22Rv1 (cell line): Measurements from ENCODE around the gene FER.

Source experiments
- CTCF ChIP-seq: fragments of 450-650 bp; IDR thresholded peaks from 2 replicates; pipeline ENCODE4 v1.5.1; 2017; ENCODE audit warnings: mild to moderate bottlenecking
- ZFX ChIP-seq: fragments of 450-650 bp; IDR thresholded peaks from 2 replicates; pipeline ENCODE4 v1.6.1; 2017; ENCODE audit warnings: antibody characterized with exemption, borderline replicate concordance

DNA sequence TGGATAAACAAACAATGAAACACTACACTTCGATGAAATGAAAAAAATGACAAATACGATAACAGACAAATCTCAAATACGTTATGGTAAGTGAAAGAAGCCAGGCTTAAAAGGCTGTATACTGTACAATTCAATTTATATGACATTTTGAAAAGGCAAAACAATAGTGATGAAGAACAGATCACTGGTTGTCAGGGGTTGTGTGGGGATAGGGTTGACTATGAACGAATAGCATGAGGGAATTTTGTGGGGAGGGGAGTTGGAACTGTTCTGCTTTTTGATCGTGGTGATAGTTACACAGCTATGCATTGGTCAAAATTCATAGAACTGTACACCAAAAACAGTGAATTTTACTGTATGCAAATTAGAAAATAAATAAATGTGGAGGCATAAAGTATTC, 7.8 kb upstream of the FER start:
- TF ChIP-seq CTCF (no peak), ZFX (no peak)
